NOMO-1 treated with DMSO at 0.1 percent for 48 hours (cell line): Measurements from ENCODE around the gene DLG2.
"Not testable (repeated sequence)": the region's sequence is repeated elsewhere in the genome, so short reads cannot be mapped to it uniquely, and the experiment has no call there.

ENCODE experiments used
- DNase-seq: peaks from one replicate; lab custom pipeline; 2025; ENCODE audit not compliant: unreplicated experiment; lab: John Stamatoyannopoulos, UW

DLG2 gene

DNA sequence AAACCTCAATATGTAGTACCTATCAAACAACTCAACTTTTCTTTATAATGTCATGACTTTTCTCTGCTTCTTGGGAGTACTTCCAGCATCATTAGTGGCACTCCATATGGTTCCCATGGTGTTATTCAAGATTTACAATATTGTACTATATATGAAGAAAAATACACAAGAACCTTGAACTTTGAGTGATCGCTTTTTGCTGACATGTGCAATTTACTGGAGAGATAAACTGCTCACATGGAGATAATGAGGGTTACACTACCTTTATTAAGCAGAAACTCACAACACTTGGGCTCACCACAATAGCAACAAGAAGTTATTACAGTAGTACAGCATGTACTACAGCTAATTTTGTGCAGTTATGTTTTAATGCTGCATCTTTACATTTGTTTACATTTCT lies 388.2 kb downstream of the DLG2 start:
- no peak for DNase-seq

DNA sequence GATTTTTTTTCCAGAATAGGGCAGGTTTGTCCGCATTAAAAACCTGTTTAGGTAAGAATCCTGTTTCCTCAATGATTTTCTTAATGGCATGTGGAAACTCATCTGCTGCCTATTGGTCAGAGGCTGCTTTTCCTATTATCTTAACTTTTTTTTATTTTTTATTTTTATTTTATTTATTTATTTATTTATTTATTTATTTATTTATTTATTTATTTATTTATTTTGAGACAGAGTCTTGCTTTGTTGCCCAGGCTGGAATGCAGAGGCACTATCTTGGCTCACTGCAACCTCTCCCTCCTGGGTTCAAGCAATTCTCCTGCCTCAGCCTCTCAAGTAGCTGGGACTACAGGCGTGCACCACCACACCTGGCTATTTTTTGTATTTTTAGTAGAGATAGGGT lies 389.1 kb downstream of the DLG2 start:
- not testable (repeated sequence) for DNase-seq

DNA sequence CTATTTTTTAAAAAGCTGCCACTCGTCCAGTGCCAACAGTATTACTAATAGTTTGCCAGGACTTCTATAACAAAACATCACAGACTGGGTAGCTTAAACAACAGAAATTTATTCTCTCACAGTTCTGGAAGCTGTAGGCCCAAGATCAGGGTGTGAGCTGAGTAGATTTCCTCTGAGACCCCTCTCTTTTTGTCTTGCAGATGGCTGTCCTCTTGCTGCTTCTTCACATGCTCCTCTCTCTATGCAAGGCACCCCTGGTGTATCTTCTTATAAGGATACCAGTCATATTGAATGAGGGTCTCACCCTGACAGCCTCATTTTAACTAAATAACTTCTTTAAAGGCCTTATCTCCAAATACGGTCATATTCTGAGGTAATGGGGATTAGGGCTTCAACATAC lies 390.9 kb downstream of the DLG2 start:
- no peak for DNase-seq

DNA sequence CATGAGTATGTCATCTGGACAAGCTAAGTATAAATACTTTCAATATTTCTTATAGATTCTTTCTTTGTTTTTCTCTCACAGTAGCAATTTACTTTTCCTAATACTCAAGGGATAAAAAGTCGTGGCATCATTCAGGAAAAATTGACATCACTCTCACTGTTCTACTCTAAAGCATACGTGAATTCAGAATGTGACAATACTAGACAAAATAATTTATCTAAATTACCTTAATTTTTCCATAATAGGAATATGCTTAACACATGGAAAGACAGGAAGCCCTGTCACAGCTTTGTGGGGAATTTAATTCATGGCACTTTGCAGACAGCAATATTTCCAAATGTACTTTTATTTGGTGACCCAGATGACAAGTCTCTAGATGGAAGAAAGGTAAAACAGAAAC lies 394.6 kb downstream of the DLG2 start:
- no peak for DNase-seq

DNA sequence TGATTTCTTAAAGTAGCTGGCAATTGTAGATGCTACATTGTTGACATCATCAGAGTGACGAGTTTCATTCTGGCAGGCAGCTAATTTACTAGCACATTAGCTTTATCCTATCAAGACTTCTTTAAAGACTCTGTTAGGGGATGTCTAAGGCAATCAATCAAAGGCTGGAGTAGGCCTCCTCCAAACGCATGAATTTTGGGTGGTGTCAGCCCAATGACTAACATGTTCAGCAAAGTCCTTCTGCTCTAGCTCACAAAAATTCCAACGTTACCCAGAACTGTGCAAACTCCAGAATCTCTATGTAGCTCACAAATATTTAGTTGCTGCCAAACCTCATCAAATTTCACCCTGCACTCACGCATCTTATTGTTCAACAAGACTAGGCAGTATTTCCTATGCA lies 395.6 kb downstream of the DLG2 start:
- no peak for DNase-seq

DNA sequence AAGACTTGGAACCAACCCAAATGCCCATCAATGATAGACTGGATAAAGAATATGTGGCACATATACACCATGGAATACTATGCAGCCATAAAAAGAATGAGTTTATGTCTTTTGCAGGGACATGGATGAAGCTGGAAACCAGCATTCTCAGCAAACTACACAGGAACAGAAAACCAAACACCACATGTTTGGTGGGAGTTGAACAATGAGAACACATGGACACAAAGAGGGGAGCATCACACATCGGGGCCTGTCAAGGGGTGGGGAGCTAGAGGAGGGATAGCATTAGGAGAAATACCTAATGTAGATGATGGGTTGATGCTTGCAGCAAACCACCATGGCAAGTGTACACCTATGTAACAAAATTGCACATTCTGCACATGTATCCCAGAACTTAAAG lies 397.4 kb downstream of the DLG2 start:
- DNase-seq = not testable (repeated sequence)

DNA sequence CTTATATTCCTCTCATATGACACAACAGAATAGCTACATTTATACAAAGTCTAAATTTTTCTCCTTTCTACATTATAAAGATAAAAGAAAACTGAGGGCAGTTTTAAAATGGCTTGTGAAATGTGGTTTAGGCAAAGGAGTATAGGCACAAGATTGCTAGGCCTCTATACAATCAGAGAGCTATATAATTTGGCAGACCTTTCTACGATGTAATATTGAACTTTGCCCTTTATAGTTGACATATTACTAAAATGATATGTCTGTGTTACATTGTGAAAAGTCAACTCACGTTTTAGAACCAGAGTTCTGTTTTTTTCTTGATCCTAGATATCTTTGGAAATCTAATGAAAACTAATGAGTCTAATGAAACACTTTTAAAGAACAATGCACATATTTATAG lies 430.2 kb downstream of the DLG2 start:
- DNase-seq = no peak

DNA sequence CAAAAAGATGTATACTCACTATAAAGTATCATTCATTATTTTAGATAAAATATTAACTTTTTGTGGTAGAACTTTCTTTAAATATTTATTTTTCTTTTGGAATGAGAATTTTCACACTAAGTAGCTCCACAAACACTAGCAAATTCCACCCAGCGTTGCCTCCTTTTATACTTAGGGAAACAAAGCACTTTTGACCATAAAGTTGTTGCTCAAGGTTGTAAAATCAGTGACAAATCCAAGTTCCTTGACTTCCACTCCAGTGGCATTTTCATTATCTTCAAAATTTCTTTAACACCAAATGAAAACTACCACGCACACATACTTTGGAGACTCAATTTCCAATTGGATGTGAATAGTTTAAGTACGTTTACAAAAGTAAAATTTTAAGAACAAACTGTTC lies 431.2 kb downstream of the DLG2 start:
- DNase-seq = no peak

DNA sequence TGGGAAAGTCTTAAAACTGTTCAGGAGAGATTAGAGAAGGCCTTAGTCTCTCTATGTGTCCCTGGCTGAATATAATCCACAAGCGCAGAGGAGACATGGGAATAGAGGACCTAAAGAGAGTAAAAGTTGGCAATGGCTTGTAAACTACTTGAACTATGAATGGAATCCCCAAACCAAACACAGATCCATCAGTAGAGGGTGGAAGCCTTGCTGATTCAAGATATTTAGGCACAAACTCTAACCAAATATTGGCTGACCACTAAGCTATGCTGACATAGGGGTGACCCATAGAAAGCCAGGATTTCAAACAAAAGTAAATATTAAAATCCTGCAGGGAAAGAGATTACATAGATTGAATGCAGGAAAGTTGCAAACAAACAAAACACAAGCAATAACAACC lies 439.2 kb downstream of the DLG2 start:
- DNase-seq = no peak

DNA sequence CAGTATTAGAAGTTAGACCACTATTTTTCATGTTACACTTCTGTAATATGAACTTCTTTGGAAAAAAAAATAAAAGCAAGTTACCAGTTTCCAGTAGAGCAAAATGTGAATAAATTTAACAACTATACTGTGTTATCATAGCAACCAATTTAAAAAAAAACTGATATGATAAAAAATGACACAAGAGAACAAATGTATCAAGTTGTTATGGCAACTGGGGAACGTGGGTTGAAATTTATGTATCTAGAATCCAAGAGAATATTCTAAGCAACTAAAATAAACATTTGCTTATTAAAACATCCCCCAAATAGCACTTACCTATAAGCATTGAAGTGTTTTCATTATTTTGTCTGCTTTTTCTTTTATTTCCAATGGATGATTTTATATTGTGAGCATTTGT lies 442.4 kb downstream of the DLG2 start:
- no peak for DNase-seq

DNA sequence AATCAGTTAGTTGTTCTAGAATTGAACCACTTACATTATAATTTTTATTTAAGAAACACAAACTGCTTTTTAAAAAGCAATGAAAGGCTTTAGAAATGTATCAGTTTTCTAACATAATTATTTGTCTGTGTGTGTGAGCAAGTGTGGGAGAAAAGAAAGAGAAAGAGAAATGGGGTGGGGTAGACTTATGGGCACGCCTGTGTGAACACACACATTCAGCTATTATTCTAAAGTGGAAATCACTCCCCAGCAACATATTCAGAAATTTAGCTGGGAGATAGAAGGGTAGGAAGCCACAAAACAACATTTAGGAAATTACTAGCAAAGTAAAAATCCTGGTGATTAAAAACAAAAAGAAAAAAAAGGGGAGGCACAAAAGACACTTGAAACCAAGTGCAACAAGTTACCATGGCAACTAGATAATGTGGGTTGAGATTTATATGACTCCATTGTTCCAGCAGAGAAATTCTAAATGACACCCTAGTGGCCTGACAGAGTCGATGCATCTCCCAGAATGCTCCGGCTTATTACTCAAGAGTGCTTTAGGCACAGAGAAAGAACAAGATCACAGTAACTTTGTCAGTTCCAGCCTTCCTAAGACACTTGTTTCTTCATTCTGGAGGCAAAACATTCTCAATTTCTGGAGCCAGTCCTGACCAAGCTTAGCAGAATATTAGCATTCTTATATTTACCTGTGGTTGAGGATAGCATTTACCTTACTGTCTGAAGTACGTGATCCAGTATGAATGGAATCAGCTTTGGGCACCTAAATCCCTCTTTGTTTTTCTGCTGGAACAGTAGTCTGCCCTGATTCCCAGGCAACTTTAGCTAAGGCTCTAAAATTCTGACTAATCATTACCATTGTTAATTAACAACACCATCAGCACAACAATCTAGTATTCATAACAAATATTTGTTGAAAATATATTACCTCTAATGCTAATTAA lies 444.4 kb downstream of the DLG2 start:
- no peak for DNase-seq

DNA sequence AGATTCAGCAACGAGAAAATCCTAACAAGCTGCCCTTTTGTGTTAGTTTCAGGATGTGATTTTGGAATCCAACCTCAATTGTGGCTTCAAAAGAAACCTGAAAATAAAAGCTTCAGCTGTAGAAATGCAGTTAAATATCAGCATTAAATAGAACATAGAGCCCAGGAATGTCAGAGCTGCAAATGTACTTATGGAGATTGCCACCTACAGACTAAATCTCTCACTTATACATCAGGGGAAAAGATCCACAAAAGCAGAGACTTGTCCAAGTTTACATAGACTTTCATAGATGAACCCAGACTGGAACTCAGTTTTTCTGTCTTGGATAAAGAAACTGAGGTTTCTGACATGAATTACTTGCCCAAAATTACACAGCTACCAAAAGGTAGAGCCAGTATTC lies 446.6 kb downstream of the DLG2 start:
- DNase-seq = no peak

DNA sequence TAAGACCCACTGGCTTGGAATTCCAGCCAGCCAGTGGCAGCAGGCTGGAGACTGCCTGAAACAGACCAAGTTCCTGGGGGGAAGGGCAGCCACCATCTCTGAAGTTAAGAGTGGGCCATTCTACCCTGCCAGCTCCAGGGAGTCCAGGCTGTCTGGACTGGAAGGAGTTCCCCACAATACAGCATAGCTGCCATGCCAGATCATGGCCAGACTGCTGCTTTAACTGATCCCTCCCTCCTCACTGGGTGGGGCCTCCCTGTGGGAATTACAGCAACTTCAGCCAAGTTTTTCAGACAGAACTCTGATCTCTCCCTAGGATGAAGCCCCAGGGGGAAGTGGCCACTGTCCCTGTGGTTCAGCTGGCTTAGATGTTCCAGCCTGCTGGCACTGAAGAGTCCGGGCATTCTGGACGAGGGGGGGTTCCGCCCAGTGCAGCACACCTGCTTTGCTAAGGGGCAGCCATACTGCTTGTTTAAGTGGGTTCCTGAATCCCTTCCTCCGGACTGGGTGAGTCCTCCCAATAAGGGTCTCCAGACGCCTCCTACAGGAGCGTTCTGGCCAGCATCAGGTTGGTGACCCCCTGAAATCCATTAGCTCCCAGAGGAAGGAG lies 455.4 kb downstream of the DLG2 start:
- DNase-seq = no peak

DNA sequence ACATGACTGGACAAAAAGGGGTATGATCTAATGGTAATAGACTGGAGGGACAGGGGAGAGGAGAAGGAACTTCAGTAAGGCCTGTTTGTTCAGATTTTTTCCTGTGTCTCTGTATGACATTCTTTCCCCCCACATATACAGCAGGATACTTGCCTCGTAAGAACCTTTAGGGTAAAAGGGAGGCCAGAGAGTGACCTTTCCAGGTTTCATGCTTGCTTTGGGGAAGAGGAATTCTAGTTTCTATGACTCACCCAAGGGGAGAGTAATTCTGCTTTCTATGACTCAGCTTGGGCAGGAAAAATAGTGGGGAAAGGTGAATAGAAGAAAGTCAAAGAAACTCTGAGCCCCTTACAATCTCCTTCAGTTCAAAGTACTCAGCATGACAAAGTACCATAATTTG lies 457.0 kb downstream of the DLG2 start:
- DNase-seq = no peak

DNA sequence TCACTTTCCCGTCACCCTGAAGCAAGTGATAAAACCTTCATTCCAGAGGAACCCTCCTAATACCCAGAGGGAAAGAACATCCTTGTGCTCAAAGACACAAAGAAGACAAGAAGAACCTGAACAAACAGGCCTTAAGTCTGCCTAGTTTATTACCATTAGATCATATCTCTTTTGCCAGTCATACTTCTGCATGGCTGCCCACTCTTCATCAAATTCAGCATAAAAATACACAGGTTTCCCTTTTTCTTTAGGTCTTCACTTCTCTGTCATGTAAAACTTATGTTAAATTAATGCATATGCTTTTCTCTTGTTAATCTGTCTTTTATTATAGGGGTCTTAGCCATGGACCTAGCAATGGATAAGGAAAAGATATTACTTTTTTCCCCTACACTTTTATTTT lies 459.7 kb downstream of the DLG2 start:
- DNase-seq = no peak

DNA sequence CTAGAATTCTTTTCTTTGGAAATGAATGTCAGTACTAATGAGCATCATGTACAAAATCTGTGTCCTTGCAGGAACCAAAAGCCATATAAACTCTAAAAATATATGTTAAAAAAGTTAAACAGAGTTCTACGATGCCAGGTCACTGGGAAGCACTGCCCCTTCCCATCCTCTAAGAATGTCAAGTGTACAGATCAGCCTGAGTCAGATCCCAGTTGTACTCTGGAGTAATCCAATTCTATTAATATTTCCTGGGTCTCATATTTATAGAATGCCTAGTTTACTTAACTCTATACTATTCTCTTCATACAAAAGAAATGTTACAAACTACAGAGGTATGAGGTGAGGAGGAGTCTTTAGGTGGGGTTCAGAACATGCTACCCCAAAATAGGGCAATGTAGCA lies 460.1 kb downstream of the DLG2 start:
- DNase-seq = no peak

DNA sequence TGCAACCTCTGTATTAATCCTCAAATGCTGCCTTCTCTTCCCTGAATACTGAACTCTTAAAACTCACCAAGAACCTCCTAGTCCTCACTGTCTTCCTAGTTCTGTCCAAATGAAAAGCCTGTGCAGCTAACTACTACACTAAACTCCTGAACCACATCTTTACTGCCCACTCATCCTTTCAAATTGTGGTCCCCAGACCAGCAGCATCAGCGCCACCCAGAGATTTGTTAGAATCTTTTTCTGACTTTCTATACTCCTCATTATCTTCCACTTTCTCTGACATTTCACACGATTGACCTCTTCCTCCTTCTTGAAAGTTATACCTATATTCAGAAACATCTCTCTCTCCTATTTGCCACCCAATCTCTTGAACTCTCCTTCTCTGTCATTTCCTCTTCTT lies 461.3 kb downstream of the DLG2 start:
- no peak for DNase-seq

DNA sequence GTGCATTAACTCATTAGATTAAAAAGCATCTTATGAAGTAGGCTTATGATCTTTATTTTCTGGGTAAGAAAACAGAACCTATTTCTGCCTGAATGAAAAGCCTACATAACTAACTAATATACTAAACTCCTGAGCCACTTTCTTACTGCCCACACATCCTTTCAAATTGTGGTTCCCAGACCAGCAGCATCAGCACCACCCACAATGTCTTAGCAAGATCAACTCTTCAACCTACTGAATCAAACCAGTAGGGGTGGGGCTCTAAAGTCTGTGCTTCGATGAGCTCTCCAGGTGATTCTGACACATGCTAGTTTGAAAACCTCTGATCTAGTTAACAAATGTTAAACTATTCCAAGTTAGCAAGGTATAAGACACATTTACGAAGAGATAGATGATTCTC lies 462.4 kb downstream of the DLG2 start:
- DNase-seq = no peak

DNA sequence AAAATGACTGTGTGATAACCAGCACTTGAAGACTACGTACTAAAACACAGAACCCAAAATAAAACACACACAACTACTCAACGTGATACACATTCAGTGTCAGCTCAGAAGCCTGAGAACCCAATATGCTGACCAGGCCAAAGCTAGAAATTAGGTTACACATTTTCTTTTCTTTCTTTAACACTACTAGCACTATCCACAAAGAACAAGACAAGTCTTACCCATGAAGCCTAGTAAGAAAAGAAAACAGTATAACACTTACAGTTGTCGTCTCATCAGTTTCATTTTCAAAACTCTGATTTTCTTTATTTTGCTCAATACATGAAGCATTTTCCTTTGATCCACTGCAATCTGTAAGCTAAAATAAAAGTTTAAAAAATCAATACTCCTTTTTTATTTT lies 472.9 kb downstream of the DLG2 start:
- no peak for DNase-seq

DNA sequence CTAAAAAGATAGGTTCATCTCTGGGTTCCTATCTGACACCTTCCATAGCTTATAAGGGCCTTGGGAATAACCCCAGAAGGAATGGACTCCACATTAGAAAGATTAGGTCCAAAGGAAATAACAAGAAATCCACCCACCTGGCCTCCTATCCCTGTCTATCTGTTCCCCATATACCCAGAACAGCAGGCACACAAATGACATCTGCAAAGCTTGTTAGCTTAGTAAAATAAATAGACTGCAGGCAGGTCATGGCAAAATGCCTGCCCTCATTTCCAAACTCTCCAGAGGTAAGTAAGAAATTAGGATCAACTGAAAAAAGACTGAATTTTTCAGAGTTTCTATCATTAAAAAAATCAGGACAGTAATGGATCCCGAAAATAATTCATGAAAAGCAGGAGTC lies 489.5 kb downstream of the DLG2 start:
- DNase-seq = no peak

DNA sequence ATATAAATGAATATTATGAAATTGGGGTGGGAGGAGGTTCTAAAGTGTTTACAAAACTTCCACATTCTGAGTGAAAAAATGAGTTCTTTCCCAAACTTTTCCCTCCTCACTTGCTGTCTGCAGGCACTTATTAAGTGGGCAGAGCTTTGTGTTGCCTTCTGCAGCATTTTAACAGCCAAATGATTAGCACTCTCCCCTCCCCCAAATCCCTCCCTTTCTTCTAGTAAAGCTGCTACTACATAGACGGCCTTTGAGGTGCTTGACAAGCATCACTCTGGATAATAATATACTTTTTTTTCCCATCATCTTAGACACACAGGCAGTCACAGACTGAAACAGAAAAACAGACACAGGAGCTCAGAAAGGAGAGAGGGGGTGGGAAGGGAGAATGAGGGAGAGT lies 493.5 kb downstream of the DLG2 start:
- no peak for DNase-seq

DNA sequence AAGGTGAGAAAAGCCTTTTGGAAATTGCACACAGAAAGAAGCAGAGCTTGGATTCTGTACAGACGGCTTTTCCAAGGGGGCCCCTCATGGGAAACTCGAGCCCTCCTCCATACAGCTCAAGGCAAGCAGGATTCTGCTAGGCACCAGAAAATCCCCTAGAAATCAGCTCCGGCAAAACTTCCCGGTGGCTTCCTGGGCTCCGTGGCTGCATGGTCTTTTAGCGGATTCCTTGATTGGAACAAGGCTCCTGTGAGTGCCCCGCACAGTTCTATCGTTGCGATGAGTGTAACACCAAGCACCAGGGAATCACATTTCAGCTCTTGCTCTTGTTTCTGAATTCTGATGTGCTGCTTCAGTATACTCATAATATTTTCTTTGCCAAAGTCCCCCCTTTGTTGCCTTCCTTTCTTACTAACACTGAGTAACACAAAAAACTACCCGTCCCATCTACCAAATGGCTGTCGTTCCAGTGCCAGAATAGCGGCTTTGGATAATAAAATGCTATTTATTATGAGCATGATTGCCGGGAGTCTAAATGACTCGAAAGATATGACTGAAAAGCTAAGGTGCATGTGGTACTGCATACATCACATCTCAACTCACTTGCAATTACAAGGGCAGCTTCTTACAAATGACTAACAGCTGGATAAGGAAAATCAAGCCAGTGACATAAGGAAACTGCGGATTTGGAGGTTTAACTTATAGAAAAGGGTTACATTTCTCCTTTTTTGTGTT lies 494.1 kb downstream of the DLG2 start:
- no peak for DNase-seq
